ENCODE data around the gene BTBD2.

Gene BTBD2

GRCh38 chr19:2062389-2062729 lies 46.8 kb upstream of the BTBD2 start:
- ATAC-seq, result no peak
- TF ChIP-seq CSDC2 (CRISPR knock-in tag; IDR thresholded peaks at IDR 0.05) (no peak), ZNF8 (CRISPR knock-in tag; IDR thresholded peaks at IDR 0.05) (no peak), ZFP30 (CRISPR knock-in tag; IDR thresholded peaks at IDR 0.05) (no peak), PATZ1 (CRISPR knock-in tag; IDR thresholded peaks at IDR 0.05; ENCODE audit: borderline replicate concordance) (no peak), GLIS3 (CRISPR knock-in tag; IDR thresholded peaks at IDR 0.05) (no peak), CSRNP3 (CRISPR knock-in tag; IDR thresholded peaks at IDR 0.05) (no peak), ARNTL (CRISPR knock-in tag; IDR thresholded peaks at IDR 0.05; ENCODE audit: borderline replicate concordance, low read depth) (no peak), ESRRG (CRISPR knock-in tag; IDR thresholded peaks at IDR 0.05) (no peak), SNAI2 (CRISPR knock-in tag; IDR thresholded peaks at IDR 0.05) (no peak), RARB (CRISPR knock-in tag; IDR thresholded peaks at IDR 0.05) (no peak), ZFP3 (CRISPR knock-in tag; IDR thresholded peaks at IDR 0.05) (no peak), CREB5 (CRISPR knock-in tag; IDR thresholded peaks at IDR 0.05; ENCODE audit: low read depth) (no peak), ZC3H10 (CRISPR knock-in tag; IDR thresholded peaks at IDR 0.05) (no peak)

GRCh38 chr19:2061495-2062388 lies 46.2 kb upstream of the BTBD2 start:
- no peak for TF ChIP-seq ZNF70 (CRISPR knock-in tag; IDR thresholded peaks at IDR 0.05)
- TF ChIP-seq ZFP30 (CRISPR knock-in tag; IDR thresholded peaks at IDR 0.05), result no peak
- no peak for TF ChIP-seq CSRNP3 (CRISPR knock-in tag; IDR thresholded peaks at IDR 0.05)
- no peak for TF ChIP-seq PATZ1 (CRISPR knock-in tag; IDR thresholded peaks at IDR 0.05; ENCODE audit: borderline replicate concordance)
- TF ChIP-seq RARB (CRISPR knock-in tag; IDR thresholded peaks at IDR 0.05), result no peak
- TF ChIP-seq ZNF565 (CRISPR knock-in tag; conservative IDR thresholded peaks at IDR 0.05; ENCODE audit: low read depth), result no peak
- no peak for TF ChIP-seq TSHZ2 (CRISPR knock-in tag; IDR thresholded peaks at IDR 0.05)
- ATAC-seq, result peak; percentile 85

GRCh38 chr19:2060884-2061494 lies 45.5 kb upstream of the BTBD2 start:
- ATAC-seq, result peak; percentile 54
- TF ChIP-seq CREB5 (CRISPR knock-in tag; IDR thresholded peaks at IDR 0.05; ENCODE audit: low read depth) (no peak), ESRRG (CRISPR knock-in tag; IDR thresholded peaks at IDR 0.05) (no peak), PATZ1 (CRISPR knock-in tag; IDR thresholded peaks at IDR 0.05; ENCODE audit: borderline replicate concordance) (0 out of 2 replicates have a peak, but pooled peaks have one; percentile 58), TSHZ2 (CRISPR knock-in tag; IDR thresholded peaks at IDR 0.05) (no peak), ZNF70 (CRISPR knock-in tag; IDR thresholded peaks at IDR 0.05) (no peak), ZNF8 (CRISPR knock-in tag; IDR thresholded peaks at IDR 0.05) (no peak), BACH2 (CRISPR knock-in tag; IDR thresholded peaks at IDR 0.05; ENCODE audit: borderline replicate concordance) (no peak)
